Activated T-helper 2 cell treated with anti-CD3 and anti-CD28 coated beads, Interferon-gamma antibody, Interleukin-2, Interleukin-4, amounts not matched to agents 10 μg/mL and 5 μg/mL and 100 μg/mL, durations not matched to agents 14 hours and 24 hours and 36 hours (primary cell): ENCODE measurements around the gene ADGRG1. TPM values are rescaled to one million over a fixed set of nuclear protein-coding genes. Genes with fewer than 3 reads are reported as not detected.

Experiments
- DNase-seq: peaks from one replicate; pipeline ENCODE4 v3.0.0; 2021; ENCODE audit warnings: low spot score
- H3K27ac Mint-ChIP-seq: one replicate; pipeline ENCODE4 v1.8.0; 2021; ENCODE audit warnings: mixed read lengths
- H3K27me3 Mint-ChIP-seq: one replicate; pipeline ENCODE4 v1.8.0; 2021; ENCODE audit warnings: low read depth, mixed read lengths
- H3K36me3 Mint-ChIP-seq: one replicate; pipeline ENCODE4 v1.8.0; 2021; ENCODE audit warnings: low read depth, mixed read lengths
- H3K4me1 Mint-ChIP-seq: one replicate; pipeline ENCODE4 v1.8.0; 2021; ENCODE audit warnings: low read depth, mixed read lengths
- H3K4me3 Mint-ChIP-seq: one replicate; pipeline ENCODE4 v1.8.0; 2021; ENCODE audit warnings: low read depth, mild to moderate bottlenecking, moderate library complexity, mixed read lengths
- H3K9me3 Mint-ChIP-seq: one replicate; pipeline ENCODE4 v1.8.0; 2021; ENCODE audit warnings: mixed read lengths
- intact Hi-C: fragments of 100-400 bp; cut with micrococcal nuclease; formaldehyde crosslinking; loops from one replicate; pipeline ENCODE4 v1.15.1; 2023
- total RNA-seq: library from RNA; stranded (reverse); gene quantifications from 2 replicates; pipeline ENCODE4 v1.2.3, GENCODE V29; 2022

Gene ADGRG1
- total RNA-seq, 1 donor from 2014 or later, result 1.8 TPM

DNA sequence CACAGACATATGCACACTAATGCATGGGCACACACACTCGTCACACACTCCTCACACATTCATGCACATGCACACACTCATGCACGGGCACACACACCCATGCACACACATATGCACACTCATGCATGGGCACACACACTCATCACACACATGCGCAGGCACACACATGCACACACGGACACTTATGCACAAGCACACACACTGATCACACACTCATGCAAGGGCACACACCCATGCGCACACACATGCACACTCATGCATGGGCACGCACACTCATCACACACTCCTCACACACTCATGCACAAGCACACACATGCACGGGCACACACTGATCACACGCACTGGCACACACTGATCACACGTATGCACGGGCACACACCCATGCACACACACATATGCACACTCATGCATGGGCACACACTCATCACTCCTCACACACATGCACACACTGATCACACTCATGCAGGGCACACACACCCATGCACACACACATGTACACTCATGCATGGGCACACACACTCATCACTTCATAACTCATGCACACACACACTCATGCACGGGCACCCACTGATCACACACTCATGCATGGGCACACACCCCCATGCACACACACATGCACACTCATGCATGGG is 16.1 kb downstream of the ADGRG1 start:
- intact Hi-C loops, result loop anchor here (5.0 kb wide), 1 partner anchor 78 kb away; no protein-coding TSS in a partner anchor
- no peak for DNase-seq
- Mint-ChIP-seq H3K4me1 (peaks cover 16% of the 10 kb centered on the region), H3K27ac (no peak overlapping the region), H3K27me3 (peaks cover 14% of the 10 kb centered on the region), H3K4me3 (no peak overlapping the region), H3K36me3 (no peaks in the 10 kb centered on the region), H3K9me3 (no peaks in the 10 kb centered on the region)

DNA sequence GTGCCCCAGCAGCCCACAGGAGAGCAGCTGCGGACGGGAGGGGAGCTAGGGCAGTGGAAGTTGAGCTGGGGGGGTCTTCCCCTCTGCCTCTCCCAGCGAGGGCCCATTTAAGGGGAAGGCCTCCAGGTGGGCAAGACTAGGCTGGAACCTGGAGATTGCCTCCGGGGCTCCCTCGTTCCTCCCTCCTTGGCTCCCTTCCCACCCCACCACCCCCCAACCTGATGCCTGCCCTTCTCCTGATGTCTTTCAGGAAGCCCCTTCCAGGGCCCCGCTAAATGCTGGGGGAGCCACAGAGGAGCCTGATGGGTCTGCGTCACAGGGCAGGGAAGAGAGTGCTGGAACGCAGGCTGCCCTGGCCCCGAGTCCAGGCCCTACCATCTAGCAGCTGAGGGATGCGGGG is 16.7 kb downstream of the ADGRG1 start:
- Mint-ChIP-seq H3K27me3 (peaks cover 9% of the 10 kb centered on the region), H3K4me1 (peaks cover 16% of the 10 kb centered on the region), H3K4me3 (no peak overlapping the region), H3K27ac (no peak overlapping the region), H3K9me3 (no peaks in the 10 kb centered on the region), H3K36me3 (no peaks in the 10 kb centered on the region)
- DNase-seq, result no peak
- intact Hi-C loops, result loop anchor here (5.0 kb wide), 1 partner anchor 77 kb away; no protein-coding TSS in a partner anchor

DNA sequence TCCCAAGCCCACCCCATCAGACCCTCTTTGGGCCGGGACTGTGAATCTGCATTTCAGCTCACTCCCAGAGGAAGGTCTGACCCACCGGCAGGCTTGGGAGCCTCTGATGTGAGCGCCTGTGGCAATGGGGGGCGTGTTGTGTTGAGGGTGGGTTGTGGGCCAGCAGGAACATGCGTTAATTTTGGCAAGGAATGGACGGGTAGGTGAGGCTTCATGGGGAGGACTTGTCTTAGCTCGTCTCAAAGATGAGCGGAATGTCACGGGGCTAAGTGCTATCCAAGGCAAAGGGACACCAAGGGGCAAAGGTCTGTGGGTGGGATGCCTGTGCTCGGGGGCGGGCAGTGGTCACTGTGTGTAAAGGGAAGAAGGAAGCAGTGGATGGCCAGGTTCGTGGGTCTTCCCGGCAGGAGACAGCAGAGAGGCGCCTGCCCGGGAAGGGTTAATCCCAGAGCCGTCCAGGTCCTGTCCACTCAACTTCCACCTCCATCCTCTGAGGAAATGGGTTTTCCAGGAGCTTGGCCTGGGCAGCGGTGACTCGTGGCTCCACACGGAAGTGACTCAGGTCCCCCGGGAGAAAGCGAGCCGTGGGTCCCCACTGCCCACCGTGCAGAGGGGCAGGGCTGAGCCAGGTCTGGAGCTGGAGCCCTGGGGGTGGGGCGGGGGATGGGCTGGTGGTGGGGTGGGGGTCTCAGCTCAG is 17.4 kb downstream of the ADGRG1 start:
- H3K27ac Mint-ChIP-seq, result peak overlapping the region; percentile 9
- intact Hi-C loops, result loop anchor here (5.0 kb wide), 1 partner anchor 76 kb away; no protein-coding TSS in a partner anchor
- no peak for DNase-seq
- H3K4me3 Mint-ChIP-seq, result no peak overlapping the region
- peaks cover 2% of the 10 kb centered on the region for H3K27me3 Mint-ChIP-seq
- peaks cover 16% of the 10 kb centered on the region for H3K4me1 Mint-ChIP-seq
- no peaks in the 10 kb centered on the region for H3K36me3 Mint-ChIP-seq
- H3K9me3 Mint-ChIP-seq, result no peaks in the 10 kb centered on the region

DNA sequence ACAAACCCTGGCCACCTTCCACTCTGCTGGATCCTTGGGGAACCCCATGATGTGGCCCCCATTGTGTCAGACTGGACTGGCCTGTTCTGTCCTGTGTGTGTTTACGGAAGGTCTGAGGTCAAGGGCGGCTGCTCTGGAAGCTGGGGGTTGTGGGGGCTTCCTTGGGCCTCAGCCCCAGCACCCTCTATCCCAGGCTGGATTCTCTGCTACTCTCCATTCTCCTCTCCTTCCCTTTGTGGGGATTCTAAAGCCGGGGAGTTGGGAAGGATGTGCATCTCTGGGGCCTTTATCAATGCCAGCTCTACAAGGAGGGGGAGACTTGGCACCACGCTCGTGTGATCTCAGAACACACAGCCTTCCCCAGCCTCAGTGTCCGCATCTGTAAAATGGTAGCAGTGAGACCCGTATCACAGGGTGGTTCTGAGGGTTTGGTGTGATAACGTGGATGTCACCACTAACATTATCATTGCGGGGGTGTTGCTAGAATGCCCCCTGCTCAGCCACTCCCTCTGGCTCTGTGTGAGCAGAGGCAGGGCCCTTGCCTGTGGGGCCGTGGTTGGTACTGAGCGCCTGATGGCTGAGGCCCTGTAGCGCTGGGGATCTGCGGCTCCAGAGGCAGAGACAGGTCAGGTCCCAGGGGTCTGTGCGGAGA is 18.1 kb downstream of the ADGRG1 start:
- no peaks in the 10 kb centered on the region for H3K9me3 Mint-ChIP-seq
- no peak overlapping the region for H3K4me3 Mint-ChIP-seq
- H3K27ac Mint-ChIP-seq, result no peak overlapping the region
- H3K4me1 Mint-ChIP-seq, result peaks cover 17% of the 10 kb centered on the region
- intact Hi-C loops, result loop anchor here (5.0 kb wide), 1 partner anchor 76 kb away; no protein-coding TSS in a partner anchor
- H3K27me3 Mint-ChIP-seq, result peaks cover 2% of the 10 kb centered on the region
- H3K36me3 Mint-ChIP-seq, result no peaks in the 10 kb centered on the region
- no peak for DNase-seq

DNA sequence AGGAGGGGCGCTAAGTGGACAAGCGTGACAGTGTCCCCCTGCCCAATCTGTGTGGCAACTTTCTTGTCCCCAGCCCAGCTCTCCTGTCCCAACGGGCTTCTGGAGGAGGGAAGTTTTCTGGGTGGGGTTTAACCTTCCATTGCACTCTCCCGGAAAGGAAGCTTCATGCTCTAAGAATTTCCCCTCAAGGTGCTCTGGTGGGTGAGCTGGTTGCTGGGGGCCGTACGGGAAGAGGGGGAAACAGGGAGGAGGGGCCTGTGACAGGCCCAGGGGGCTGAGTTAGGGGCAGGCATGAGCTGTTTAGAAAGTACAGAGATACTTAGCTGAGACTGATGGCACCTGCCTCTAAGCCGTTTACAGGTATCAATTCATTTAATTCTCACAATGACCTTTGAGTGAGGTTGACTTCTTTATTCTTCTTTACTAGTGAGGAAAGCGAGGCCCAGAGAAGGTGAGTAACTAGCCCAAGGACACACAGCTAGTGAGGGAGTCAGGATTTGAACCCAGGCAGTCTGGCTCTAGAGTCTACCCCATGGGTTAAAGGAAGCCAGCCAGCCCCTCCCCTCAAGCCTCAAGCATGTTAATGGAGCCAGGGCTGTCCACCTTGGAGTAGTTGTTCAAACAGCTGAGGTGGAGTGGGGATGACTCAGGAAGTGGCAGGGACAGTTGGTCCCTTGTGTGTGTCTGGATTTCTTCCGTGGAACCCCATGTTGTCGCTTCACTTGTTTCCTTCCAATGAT is 18.9 kb downstream of the ADGRG1 start:
- intact Hi-C loops, result loop anchor here (5.0 kb wide), 1 partner anchor 75 kb away; no protein-coding TSS in a partner anchor
- peaks cover 23% of the 10 kb centered on the region for H3K4me1 Mint-ChIP-seq
- H3K9me3 Mint-ChIP-seq, result no peaks in the 10 kb centered on the region
- no peaks in the 10 kb centered on the region for H3K36me3 Mint-ChIP-seq
- no peak overlapping the region for H3K27ac Mint-ChIP-seq
- DNase-seq, result no peak
- H3K4me3 Mint-ChIP-seq, result no peak overlapping the region
- H3K27me3 Mint-ChIP-seq, result peaks cover 2% of the 10 kb centered on the region

DNA sequence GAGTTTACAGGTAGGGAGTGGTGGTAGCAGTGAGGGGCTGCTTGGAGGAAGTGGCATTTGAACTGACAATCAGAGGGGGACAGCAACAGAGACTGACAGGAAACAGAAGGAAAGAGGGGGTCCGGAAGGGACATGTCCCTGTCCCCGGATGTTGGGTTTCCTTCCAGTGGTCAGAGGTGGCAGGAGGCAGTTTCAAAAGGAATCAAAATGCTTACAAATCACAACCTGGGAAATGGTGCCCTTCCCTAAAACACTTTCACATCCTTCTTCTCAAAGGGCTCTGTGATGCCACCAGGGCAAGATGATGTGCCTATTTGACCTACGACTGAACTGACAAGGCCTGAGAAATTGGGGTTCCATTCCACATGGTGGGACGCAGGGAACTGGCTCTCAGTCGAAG is 19.7 kb downstream of the ADGRG1 start:
- Mint-ChIP-seq H3K4me3 (no peak overlapping the region), H3K27ac (no peak overlapping the region), H3K4me1 (peaks cover 23% of the 10 kb centered on the region), H3K36me3 (no peaks in the 10 kb centered on the region), H3K27me3 (peaks cover 2% of the 10 kb centered on the region), H3K9me3 (no peaks in the 10 kb centered on the region)
- DNase-seq, result no peak
- intact Hi-C loops, result loop anchor here (2.0 to 5.0 kb wide), 2 partner anchors 39 to 74 kb away; no protein-coding TSS in a partner anchor

DNA sequence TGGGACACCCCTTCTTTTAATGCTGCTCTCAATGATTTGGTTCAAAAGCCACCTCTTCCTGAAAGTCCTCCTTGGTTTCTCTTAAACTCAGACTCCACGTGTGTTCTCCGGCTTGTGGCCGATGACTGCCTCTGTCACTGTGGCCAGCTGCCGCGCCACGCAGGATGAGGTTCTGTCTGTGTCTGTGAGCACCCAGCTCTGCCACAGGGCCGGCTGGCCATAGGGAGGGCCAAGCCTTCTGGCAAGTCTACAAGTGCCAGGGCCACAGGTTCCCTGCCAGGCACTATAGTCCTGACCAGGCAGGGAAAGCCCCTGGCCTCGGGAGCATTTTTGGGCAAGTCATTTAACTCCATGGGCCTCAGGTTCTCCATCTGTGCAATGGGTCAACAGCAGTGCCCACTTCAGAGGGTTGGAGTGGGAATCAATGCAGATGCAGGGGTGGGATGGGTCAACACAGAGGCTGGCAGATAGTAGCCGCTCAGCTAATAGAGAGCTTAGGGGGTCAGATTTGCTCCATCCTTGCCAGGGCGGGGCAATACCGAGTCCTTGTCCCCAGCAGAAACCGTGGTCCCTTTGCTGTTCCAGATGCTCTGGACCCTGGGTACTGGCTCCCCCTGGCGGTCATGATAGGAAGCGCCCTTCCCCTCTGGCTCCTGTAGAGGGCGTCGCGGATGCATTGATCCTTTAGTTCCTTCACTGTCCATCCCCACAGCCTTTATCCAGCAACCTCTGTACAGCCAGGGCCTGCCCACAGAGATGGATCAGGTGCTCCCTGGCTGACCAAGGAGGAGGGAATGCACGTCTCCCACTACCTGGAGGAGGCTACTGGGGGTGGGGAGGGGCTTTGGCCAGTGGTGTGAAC is 20.4 kb downstream of the ADGRG1 start:
- H3K9me3 Mint-ChIP-seq, result no peaks in the 10 kb centered on the region
- peak; percentile 80 for DNase-seq
- intact Hi-C loops, result loop anchor here (1.0 to 5.0 kb wide), 5 partner anchors 40 to 73 kb away; no protein-coding TSS in a partner anchor
- peak overlapping the region; percentile 48 for H3K27ac Mint-ChIP-seq
- H3K27me3 Mint-ChIP-seq, result peaks cover 2% of the 10 kb centered on the region
- H3K4me1 Mint-ChIP-seq, result peaks cover 23% of the 10 kb centered on the region
- H3K36me3 Mint-ChIP-seq, result no peaks in the 10 kb centered on the region
- no peak overlapping the region for H3K4me3 Mint-ChIP-seq

DNA sequence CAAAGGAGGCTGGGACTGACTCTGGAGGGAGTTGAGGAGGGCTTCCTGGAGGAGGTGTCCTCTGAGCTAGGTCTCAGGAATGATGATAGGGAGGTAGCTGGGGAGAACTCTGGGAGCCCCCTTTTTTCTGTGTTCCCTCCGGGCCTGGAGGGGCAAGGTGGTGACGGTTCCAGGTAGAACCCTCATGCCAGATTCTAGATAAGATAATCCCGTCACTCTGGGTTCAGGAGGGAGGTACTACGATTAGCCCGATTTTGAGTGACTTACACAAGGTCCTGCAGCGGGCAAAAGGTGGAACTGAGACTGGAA is 21.0 kb downstream of the ADGRG1 start:
- no peak overlapping the region for H3K4me3 Mint-ChIP-seq
- peaks cover 23% of the 10 kb centered on the region for H3K4me1 Mint-ChIP-seq
- no peak overlapping the region for H3K27ac Mint-ChIP-seq
- no peaks in the 10 kb centered on the region for H3K9me3 Mint-ChIP-seq
- intact Hi-C loops, result loop anchor here (1.0 to 5.0 kb wide), 5 partner anchors 41 to 73 kb away; no protein-coding TSS in a partner anchor
- peaks cover 2% of the 10 kb centered on the region for H3K27me3 Mint-ChIP-seq
- DNase-seq, result no peak
- no peaks in the 10 kb centered on the region for H3K36me3 Mint-ChIP-seq

DNA sequence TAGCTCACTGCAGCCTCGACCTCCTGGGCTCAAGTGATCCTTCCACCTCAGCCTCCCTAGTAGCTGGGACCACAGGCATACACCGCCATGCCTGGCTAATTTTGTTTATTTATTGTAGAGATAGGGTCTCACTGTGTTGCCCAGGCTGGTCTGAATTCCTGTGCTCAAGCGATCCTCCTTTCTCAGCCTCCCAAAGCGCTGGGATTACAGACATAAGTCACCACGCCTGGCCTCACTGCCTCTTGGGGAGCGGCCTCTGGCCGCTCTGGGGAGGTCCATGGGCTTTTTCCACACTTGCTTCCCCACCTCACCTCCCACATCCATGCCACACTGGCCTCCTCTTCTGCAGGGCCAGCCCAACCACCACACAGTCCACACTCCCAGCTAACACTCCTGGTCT is 21.4 kb downstream of the ADGRG1 start:
- intact Hi-C loops, result loop anchor here (1.0 to 5.0 kb wide), 5 partner anchors 41 to 74 kb away; no protein-coding TSS in a partner anchor
- Mint-ChIP-seq H3K4me3 (no peak overlapping the region), H3K4me1 (peaks cover 23% of the 10 kb centered on the region), H3K27me3 (peaks cover 2% of the 10 kb centered on the region), H3K36me3 (no peaks in the 10 kb centered on the region), H3K9me3 (no peaks in the 10 kb centered on the region), H3K27ac (no peak overlapping the region)
- DNase-seq, result no peak

DNA sequence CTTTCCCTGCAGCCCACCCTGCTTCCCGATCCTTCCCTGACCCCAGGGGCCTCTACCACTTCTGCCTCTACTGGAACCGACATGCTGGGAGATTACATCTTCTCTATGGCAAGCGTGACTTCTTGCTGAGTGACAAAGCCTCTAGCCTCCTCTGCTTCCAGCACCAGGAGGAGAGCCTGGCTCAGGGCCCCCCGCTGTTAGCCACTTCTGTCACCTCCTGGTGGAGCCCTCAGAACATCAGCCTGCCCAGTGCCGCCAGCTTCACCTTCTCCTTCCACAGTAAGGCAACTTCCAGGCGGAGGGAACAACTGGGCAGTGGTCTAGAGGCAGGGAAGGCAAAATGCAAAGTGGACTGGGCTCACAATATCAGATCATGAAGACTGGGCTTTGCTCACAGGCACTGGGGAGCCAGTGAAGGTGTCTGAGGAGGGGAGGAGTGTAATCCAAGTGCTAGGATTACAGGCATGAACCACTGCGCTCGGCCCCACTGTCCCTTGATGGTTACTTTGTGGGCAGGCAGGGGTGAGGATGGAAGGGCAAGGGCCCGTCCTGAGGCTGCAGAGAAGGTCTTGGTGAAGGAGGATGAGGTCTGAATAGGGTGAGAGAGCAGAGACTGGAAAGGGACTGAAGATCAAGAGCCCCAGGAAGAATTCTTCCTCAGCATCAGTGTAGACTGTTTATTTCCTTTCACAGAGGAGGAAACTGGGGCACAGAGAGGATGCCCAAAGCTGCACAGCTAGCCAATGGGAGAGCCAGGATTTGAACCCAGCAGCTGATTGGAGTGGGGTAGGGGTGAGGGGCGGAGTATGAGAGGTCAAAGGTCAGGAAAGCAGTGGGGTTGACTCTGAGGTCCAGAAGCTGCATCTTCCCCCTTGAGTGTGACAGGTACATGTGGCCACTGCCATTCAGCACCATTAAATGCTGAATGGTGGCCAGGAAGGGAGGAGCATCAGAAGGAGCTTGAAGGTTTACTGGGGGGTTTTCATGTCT is 23.2 kb downstream of the ADGRG1 start:
- no peak overlapping the region for H3K4me3 Mint-ChIP-seq
- H3K36me3 Mint-ChIP-seq, result no peaks in the 10 kb centered on the region
- DNase-seq, result peak; percentile 33
- H3K27me3 Mint-ChIP-seq, result peaks cover 2% of the 10 kb centered on the region
- H3K9me3 Mint-ChIP-seq, result no peaks in the 10 kb centered on the region
- intact Hi-C loops, result no loop called here
- H3K27ac Mint-ChIP-seq, result no peak overlapping the region
- H3K4me1 Mint-ChIP-seq, result peaks cover 23% of the 10 kb centered on the region
